Right renal cortex interstitium (tissue), 3 donors: ENCODE data around the gene TNNC1. TPM values are rescaled to one million over a fixed set of nuclear protein-coding genes. Genes with fewer than 3 reads are reported as not detected.

Experiments
- DNase-seq, 3 donors: peaks; one replicate each; pipeline ENCODE4 v3.0.0-alpha.2; 2013; ENCODE audit warnings: low read depth in 3 of 3, low spot score in 2 of 3
- polyA plus RNA-seq, 3 donors: library from polyadenylated mRNA; unstranded; fragments of 120-200 nt; gene quantifications; one replicate each; pipeline ENCODE4 v1.2.1, GENCODE V29; 2013; ENCODE audit not compliant: insufficient read length in 3 of 3

The TNNC1 gene
- 1 to 10 TPM; 8.8 to 9.6 (median 9.6) TPM for polyA plus RNA-seq

GRCh38 chr3:52453496-52454249 lies at the start of gene TNNC1:
TSS of gene TNNC1 (minus strand) at chr3:52454041. CDS start at chr3:52454015, 26 bp downstream.
- DNase-seq, result no peak

DNA sequence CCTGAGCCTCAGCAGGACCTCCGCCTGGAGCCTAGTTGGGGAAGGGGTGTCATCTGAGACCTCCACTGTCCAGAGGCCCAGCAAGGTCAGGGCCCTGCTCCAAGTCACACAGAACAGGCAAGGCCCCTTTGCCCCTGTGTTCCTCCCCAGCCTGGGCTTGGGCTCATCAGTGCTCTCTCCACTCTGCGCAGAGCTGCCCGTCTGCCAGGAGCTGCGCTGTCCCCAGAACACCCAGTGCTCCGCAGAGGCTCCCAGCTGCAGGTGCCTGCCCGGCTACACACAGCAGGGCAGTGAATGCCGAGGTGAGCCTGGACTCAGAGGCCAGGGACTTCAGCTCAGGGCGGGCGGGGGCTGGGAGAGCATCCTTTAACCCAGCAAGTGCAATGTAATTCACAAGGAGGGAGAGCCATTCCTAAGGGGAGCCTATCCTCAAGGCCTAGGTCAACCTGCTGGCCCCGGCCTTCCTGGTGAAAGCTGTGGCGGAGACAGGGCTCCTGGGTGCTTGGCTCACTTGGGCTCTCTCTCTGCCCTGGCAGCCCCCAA lies 49.0 kb upstream of the TNNC1 start:
- no peak for DNase-seq

GRCh38 chr3:52502001-52502400 lies 48.2 kb upstream of the TNNC1 start:
- no peak for DNase-seq

DNA sequence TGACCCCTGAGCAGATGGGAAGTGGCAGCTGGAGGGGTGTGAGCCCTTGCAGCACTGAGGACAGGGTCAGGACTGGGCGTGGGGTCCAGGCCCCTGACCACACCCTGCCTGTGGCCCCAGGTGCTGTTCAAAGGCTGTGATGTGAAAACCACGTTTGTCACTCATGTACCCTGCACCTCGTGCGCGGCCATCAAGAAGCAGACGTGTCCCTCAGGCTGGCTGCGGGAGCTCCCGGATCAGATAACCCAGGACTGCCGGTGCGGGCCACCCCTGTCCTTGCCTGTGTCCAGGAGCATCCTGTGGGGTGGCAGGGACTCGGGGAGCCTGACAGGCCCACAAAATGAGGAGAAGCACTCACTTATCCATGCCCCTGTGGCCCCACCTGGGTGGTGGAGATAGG lies 47.2 kb upstream of the TNNC1 start:
- DNase-seq, result no peak

DNA sequence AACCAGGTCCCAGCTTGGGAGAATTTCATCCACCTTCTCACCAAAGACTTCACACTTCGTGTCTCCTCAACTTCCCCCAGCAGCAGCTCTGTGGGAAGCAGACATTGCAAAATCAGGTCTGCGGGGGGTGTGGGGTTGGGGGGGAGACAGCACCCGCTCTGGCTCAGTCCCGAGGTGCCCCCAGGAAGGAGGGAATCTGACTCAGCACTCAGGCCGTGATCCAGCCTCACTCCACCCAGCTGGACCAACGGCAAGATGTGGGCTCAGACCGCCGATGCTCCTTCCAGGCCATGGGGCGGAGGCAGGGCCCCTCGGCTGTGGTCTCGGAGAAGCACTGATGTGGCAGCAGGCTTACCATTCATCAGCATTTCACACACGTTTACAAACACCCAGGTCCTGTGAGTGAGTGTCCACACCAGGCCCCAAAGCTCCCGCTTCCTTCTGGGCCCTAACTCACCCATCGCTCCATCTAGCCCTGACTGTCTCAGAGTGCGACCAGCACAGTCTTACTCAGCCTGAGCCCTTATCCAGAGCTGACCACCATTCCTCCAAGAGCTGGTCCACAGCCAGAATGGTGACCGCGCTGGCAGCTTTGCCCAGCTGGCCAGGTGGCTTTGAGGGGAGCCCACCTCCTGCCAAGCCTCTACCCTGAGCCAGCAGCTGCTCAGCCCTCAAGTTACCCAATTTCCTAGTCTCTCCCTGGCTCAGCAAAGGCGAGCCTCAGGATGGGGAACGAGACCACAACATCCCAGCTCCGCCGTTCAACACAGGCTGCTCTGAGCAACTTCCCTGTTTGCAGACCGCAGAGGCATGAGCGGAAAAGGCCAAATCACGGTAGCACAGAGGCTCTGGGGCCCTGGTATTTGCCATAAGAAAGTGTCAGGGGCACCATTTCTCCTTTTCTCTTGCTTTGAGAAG lies 44.6 kb upstream of the TNNC1 start:
- DNase-seq, result no peak

- no peak for DNase-seq
Observed at GRCh38 chr3:52495777-52496602, 42.1 kb upstream of the TNNC1 start.

DNA sequence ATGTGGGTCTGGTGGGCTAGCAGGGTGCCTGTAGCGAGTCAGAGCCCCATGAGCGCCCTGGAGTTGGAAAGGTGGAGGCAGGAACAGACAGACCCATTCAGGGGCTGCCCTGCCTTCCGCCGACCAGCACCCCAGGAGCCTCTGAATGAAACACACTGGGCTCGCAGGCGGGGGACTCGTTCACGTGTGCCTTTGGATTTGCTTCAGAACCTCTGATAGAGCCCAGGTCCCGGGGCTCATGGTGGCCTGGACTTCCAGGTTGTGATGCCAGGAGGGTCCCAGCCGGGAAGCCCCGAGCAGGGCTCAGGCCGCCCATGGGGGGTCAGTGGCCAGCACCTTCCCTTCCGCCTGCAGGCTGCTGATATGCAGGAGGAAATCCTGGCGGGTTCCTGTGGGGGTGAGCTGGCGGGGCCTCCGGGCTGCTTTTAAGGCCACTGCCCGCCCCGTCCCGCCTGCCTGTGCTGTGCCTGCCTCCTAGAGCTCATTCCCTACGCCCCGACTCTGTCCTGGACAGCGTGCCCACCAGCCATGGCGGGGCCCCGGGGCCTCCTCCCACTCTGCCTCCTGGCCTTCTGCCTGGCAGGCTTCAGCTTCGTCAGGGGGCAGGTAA lies 41.1 kb upstream of the TNNC1 start, which contains the start of gene STAB1:
Gene STAB1 (plus strand): TSS at position 453 of the 610 bp plus-strand sequence. CDS start 76 bp downstream, at position 529.
- no peak for DNase-seq

- no peak for DNase-seq
Observed at GRCh38 chr3:52494445-52494844, 40.6 kb upstream of the TNNC1 start.

DNA sequence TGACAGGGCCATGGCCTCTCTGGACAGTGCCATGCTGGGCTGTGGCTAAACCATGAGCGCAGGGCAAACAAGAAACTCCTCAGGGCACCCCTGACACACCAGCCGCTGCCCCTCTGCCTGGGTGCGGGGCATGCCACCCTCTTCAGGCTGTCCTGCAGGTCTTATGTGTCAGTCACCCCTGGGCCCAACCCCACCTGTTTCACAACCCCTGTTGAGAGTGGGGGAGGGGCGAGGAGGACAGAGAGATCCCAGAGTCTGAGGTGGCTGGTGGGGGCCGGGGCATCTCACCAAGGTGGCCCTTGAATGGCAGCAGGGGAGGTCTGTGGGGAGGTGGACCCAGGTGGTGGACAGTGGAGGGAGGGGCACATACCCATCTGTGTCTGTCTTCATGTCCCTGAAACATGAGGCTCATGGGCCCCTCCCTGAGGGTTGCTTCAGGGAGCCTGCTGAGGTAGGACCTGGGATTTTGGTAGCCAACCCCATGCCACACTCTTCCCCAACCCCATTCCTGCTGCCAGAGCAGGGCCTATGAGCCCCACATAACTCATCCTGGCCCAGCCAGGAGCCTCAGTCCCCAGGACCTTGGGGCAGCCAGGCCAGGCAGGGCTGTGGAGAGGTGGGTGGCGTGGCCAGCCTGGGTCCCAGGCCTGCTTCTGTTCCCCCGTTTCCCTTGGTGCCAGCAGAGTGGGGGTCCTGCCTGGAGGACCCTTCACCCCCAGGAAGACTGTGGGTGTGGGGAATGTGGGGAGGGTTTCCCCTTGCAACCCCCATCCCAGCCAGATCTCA lies 39.6 kb upstream of the TNNC1 start:
- DNase-seq, result no peak

DNA sequence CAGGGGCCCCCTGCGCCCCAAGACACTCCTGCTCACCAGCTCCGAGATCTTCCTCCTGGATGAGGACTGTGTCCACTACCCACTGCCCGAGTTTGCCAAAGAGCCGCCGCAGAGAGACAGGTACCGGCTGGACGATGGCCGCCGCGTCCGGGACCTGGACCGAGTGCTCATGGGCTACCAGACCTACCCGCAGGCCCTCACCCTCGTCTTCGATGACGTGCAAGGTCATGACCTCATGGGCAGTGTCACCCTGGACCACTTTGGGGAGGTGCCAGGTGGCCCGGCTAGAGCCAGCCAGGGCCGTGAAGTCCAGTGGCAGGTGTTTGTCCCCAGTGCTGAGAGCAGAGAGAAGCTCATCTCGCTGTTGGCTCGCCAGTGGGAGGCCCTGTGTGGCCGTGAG lies 38.2 kb upstream of the TNNC1 start:
- DNase-seq, result no peak

- no peak for DNase-seq
Observed at GRCh38 chr3:52490939-52491526, 37.2 kb upstream of the TNNC1 start.

DNA sequence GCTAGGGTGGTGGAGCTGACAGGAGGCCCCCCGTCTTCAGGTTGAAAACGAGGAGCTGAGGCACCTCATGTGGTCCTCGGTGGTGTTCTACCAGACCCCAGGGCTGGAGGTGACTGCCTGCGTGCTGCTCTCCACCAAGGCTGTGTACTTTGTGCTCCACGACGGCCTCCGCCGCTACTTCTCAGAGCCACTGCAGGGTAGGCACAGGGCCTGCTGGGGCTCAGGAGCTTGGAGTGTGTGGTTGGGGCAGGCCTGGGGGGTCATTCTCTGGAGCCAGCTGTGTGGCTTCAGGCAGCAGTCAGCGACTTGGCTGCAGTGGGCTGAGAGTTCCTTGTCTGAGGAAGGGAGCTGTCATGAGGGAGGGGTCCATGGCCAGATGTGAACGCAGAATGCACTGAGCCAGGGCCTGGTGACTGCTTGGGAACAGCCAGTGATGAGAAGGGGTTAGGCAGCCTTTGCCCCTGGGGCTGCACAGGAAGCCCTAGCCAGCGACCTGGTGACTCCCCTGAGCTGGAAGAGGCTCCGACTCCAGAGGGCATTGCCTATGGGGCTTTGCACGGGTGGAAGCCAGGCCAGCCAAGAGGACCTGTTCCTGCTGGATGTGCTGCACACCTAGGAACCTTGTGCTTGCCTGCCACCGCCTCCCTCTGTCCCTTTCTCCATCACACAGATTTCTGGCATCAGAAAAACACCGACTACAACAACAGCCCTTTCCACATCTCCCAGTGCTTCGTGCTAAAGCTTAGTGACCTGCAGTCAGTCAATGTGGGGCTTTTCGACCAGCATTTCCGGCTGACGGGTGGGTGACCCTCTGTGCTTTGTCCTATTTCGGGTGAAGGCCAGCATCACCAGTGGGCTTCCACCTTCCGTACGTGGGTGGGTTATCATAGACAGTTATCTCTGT lies 36.4 kb upstream of the TNNC1 start:
- DNase-seq, result no peak

GRCh38 chr3:52489453-52489852 lies 35.6 kb upstream of the TNNC1 start:
- DNase-seq, result no peak

DNA sequence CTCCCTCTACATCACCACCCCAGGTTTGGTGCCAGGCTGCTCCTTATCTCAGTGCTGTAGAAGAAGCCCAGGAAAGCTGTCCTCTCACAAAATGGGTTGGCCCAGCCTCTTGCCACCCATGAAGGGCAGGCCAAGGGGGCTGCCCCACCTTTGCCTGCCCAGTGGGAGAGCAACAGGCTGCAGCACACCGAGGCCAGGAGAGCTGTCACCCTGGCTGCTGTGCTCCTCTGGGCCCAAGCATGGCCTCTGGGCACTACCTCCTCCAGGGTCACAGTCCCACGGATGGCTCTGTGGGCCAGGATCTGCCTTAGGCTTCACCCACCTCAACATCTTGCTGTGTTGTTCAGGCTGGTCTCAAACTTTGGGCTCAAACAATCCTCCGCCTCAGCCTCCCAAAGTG lies 34.9 kb upstream of the TNNC1 start:
- no peak for DNase-seq

- DNase-seq, result no peak
Observed at GRCh38 chr3:52487788-52488691, 34.2 kb upstream of the TNNC1 start.

GRCh38 chr3:52487050-52487787 lies 33.4 kb upstream of the TNNC1 start:
- no peak for DNase-seq
